HTERT RPE-1 (cell line): ENCODE results near the gene HOXA10.

Experiments used
- in situ Hi-C: fragments of 300-500 bp; cut with MboI; formaldehyde crosslinking; loops from 4 replicates; pipeline ENCODE4 v1.14.3; 2020; ENCODE audit warnings: low sequenced_read_pairs

HOXA10 gene

GRCh38 chr7:27203964-27204594 lies 30.0 kb upstream of the HOXA10 start:
- in situ Hi-C loops, result no loop called here

- in situ Hi-C loops, result no loop called here
Measured at GRCh38 chr7:27203365-27203953, 29.3 kb upstream of the HOXA10 start.

- in situ Hi-C loops, result no loop called here
Measured at GRCh38 chr7:27202862-27203134, 28.7 kb upstream of the HOXA10 start.

GRCh38 chr7:27202018-27202861 lies 28.1 kb upstream of the HOXA10 start:
- in situ Hi-C loops, result no loop called here

GRCh38 chr7:27201580-27202017 lies 27.5 kb upstream of the HOXA10 start:
- in situ Hi-C loops, result no loop called here

GRCh38 chr7:27200761-27201579 lies 26.9 kb upstream of the HOXA10 start:
- in situ Hi-C loops, result no loop called here

- in situ Hi-C loops, result no loop called here
Measured at GRCh38 chr7:27199849-27200760, 26.0 kb upstream of the HOXA10 start, which contains the start of gene HOXA13. Gene HOXA13, minus strand, starts transcription at chr7:27200091. Its CDS starts 14 bp downstream, at chr7:27200077.

- in situ Hi-C loops, result no loop called here
Measured at GRCh38 chr7:27198871-27199801, 25.0 kb upstream of the HOXA10 start.

GRCh38 chr7:27198138-27198841 lies 24.2 kb upstream of the HOXA10 start:
- in situ Hi-C loops, result no loop called here

GRCh38 chr7:27197137-27198042 lies 23.3 kb upstream of the HOXA10 start:
- in situ Hi-C loops, result no loop called here

- in situ Hi-C loops, result no loop called here
Measured at GRCh38 chr7:27196287-27196767, 22.2 kb upstream of the HOXA10 start.

GRCh38 chr7:27194686-27195379 lies 20.7 kb upstream of the HOXA10 start:
- in situ Hi-C loops, result no loop called here

- in situ Hi-C loops, result no loop called here
Measured at GRCh38 chr7:27194002-27194352, 19.9 kb upstream of the HOXA10 start.

- in situ Hi-C loops, result no loop called here
Measured at GRCh38 chr7:27193335-27194001, 19.3 kb upstream of the HOXA10 start.

- in situ Hi-C loops, result no loop called here
Measured at GRCh38 chr7:27192546-27193334, 18.6 kb upstream of the HOXA10 start.
